GM21619 (cell line): ENCODE data around the gene DCK.
A peak's percentile ranks its signal among the peaks of the same experiment; 100 is the strongest.
"Not testable (repeated sequence)": the region's sequence is repeated elsewhere in the genome, so short reads cannot be mapped to it uniquely, and the experiment has no call there.

Experiments
- ATAC-seq: cut with Tn5 transposase; IDR thresholded peaks from one replicate; pipeline ENCODE4 v1.9.1; 2021; ENCODE audit not compliant: unreplicated experiment

DCK gene

GRCh38 chr4:70999639-71000038, 6.2 kb downstream of the DCK start:
- not testable (repeated sequence) for ATAC-seq

- ATAC-seq: not testable (repeated sequence)
Measured at GRCh38 chr4:71001363-71001762, 7.9 kb downstream of the DCK start.

GRCh38 chr4:71004281-71004851, 10.9 kb downstream of the DCK start:
- ATAC-seq: no peak

GRCh38 chr4:71005025-71005424, 11.6 kb downstream of the DCK start:
- ATAC-seq: not testable (repeated sequence)

GRCh38 chr4:71006203-71006907, 12.9 kb downstream of the DCK start:
- peak; percentile 78 for ATAC-seq

GRCh38 chr4:71008196-71008595, 14.7 kb downstream of the DCK start:
- no peak for ATAC-seq

GRCh38 chr4:71009086-71009485, 15.6 kb downstream of the DCK start:
- ATAC-seq: no peak

- ATAC-seq: peak; percentile 45
Measured at GRCh38 chr4:71009890-71010588, 16.6 kb downstream of the DCK start.

GRCh38 chr4:71011451-71011850, 18.0 kb downstream of the DCK start:
- ATAC-seq: no peak

GRCh38 chr4:71017391-71017790, 23.9 kb downstream of the DCK start:
- not testable (repeated sequence) for ATAC-seq

- no peak for ATAC-seq
Measured at GRCh38 chr4:71020611-71021010, 27.2 kb downstream of the DCK start.

- no peak for ATAC-seq
Measured at GRCh38 chr4:71025654-71026053, 32.2 kb downstream of the DCK start.

GRCh38 chr4:71026086-71026485, 32.6 kb downstream of the DCK start:
- ATAC-seq: no peak

- no peak for ATAC-seq
Measured at GRCh38 chr4:71027611-71028010, 34.2 kb downstream of the DCK start.

GRCh38 chr4:71029504-71029903, 36.1 kb downstream of the DCK start:
- no peak for ATAC-seq

- not testable (repeated sequence) for ATAC-seq
Measured at GRCh38 chr4:71032106-71032505, 38.7 kb downstream of the DCK start.

- no peak for ATAC-seq
Measured at GRCh38 chr4:71045256-71045655, 51.8 kb downstream of the DCK start.

- ATAC-seq: no peak
Measured at GRCh38 chr4:71049395-71049794, 55.9 kb downstream of the DCK start.

- no peak for ATAC-seq
Measured at GRCh38 chr4:71050809-71051208, 57.4 kb downstream of the DCK start.

- no peak for ATAC-seq
Measured at GRCh38 chr4:71052034-71052433, 58.6 kb downstream of the DCK start.

- no peak for ATAC-seq
Measured at GRCh38 chr4:71052716-71053115, 59.3 kb downstream of the DCK start.

GRCh38 chr4:71053613-71054012, 60.2 kb downstream of the DCK start:
- ATAC-seq: not testable (repeated sequence)
